ENCODE results near the gene SCAF8.

DNA sequence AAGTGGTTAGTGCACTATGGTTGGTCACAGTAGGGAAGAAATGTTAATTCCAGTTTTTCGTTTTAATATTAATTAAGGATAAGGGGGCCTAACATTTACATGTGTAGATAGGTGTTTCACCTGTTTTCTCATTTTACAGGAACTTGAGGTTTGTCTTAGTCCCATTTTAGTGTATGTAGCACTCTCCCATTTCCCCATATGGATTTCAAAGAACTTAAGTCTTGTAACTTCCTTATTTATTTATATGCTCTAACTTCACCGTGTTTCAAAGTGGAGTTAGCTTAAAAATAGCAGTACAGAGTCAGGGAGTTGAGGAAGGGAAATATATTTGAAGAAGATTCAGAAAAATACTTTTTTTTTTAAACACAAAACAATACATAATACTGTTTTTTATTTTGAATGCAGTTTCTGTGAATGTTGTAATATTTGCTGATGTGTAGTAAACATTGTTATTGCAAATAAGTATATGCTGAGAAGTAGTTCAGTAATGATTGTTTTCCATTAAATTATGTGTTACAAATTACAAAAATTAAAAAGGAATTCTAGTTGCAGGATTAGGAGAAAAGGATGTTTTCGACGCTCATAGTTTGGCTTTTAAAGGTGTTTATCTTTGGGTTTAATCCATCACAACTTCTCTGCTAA, 3.5 kb downstream of the SCAF8 start:
- no peak for TF ChIP-seq POLR2A (IDR thresholded peaks at IDR 0.05)
- TF ChIP-seq, protein P1, sequence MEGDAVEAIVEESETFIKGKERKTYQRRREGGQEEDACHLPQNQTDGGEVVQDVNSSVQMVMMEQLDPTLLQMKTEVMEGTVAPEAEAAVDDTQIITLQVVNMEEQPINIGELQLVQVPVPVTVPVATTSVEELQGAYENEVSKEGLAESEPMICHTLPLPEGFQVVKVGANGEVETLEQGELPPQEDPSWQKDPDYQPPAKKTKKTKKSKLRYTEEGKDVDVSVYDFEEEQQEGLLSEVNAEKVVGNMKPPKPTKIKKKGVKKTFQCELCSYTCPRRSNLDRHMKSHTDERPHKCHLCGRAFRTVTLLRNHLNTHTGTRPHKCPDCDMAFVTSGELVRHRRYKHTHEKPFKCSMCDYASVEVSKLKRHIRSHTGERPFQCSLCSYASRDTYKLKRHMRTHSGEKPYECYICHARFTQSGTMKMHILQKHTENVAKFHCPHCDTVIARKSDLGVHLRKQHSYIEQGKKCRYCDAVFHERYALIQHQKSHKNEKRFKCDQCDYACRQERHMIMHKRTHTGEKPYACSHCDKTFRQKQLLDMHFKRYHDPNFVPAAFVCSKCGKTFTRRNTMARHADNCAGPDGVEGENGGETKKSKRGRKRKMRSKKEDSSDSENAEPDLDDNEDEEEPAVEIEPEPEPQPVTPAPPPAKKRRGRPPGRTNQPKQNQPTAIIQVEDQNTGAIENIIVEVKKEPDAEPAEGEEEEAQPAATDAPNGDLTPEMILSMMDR (IDR thresholded peaks at IDR 0.05 in 4 of 5, conservative IDR thresholded peaks at IDR 0.05 in 1 of 5), result no peak

All from gastrocnemius medialis (tissue), 4 donors.